H1 (cell line): ENCODE measurements around the gene IL2RA. TPM values are rescaled to one million over a fixed set of nuclear protein-coding genes. Genes with fewer than 3 reads are reported as not detected.

ENCODE experiments used
- CTCF ChIA-PET: fragments of 300-600 bp; sonication (Branson Sonifier 250); formaldehyde crosslinking; loops from one replicate; lab custom pipeline; 2021; ENCODE audit not compliant: partially characterized antibody; lab: Charles Lee
- POLR2A ChIA-PET: fragments of 300-600 bp; sonication (Branson Sonifier 250); formaldehyde crosslinking; loops from one replicate; lab custom pipeline; 2021; ENCODE audit warnings: inconsistent platforms; ENCODE audit not compliant: partially characterized antibody; lab: Charles Lee
- DNase-seq, 2 experiments: peaks; one replicate each; pipeline versions ENCODE4 v3.0.0 to v3.0.0-alpha.2; 2010 to 2022; ENCODE audit warnings: low spot score in 2 of 2, low read depth in 1 of 2, mixed read lengths in 1 of 2
- FAIRE-seq: peaks from 2 replicates; lab custom pipeline; 2011; peaks lifted over from hg19 to GRCh38; lab: Jason Lieb, UNC
- H2AFZ ChIP-seq: 2 replicates; pipeline ENCODE4 v1.8.1; 2012; ENCODE audit warnings: low read length, inconsistent platforms
- H2AK5ac ChIP-seq: 2 replicates; pipeline ENCODE4 v1.6.1; 2013; ENCODE audit warnings: low read depth, low read length
- H2BK120ac ChIP-seq: replicated peaks from 2 replicates; pipeline ENCODE3; 2013; ENCODE audit warnings: low read depth, low read length, inconsistent platforms
- H2BK12ac ChIP-seq: 2 replicates; pipeline ENCODE4 v1.6.1; 2013; ENCODE audit warnings: low read depth, low read length
- H2BK15ac ChIP-seq: 2 replicates; pipeline ENCODE4 v1.6.1; 2013; ENCODE audit warnings: low read length
- H2BK20ac ChIP-seq: 2 replicates; pipeline ENCODE4 v1.6.1; 2013; ENCODE audit warnings: low read length
- H2BK5ac ChIP-seq: 2 replicates; pipeline ENCODE4 v1.6.1; 2013; ENCODE audit warnings: low read depth, low read length
- H3K14ac ChIP-seq: 2 replicates; pipeline ENCODE4 v1.6.1; 2013; ENCODE audit warnings: inconsistent platforms; ENCODE audit not compliant: insufficient read length
- H3K18ac ChIP-seq: 2 replicates; pipeline ENCODE4 v1.6.1; 2013; ENCODE audit warnings: low read length; ENCODE audit errors: extremely low read depth
- H3K23ac ChIP-seq: 2 replicates; pipeline ENCODE4 v1.6.1; 2013; ENCODE audit warnings: inconsistent platforms; ENCODE audit not compliant: insufficient read length
- H3K23me2 ChIP-seq: 2 replicates; pipeline ENCODE4 v1.6.1; 2013; ENCODE audit warnings: low read depth, low read length
- H3K27ac ChIP-seq: 2 replicates; pipeline ENCODE4 v1.6.1; 2011; ENCODE audit warnings: low read depth, low read length, inconsistent platforms
- H3K27me3 ChIP-seq, 4 experiments: replicated peaks in 1 of 4; 1 replicate in 1 of 4; 2 replicates in 3 of 4; pipeline versions ENCODE4 v1.6.1 to v1.8.1; 2011 to 2013; ENCODE audit warnings: low read length in 3 of 4, mild to moderate bottlenecking in 3 of 4, inconsistent platforms in 2 of 4, mixed read lengths in 2 of 4, moderate library complexity in 1 of 4; ENCODE audit not compliant: control insufficient read depth in 3 of 4, insufficient read depth in 3 of 4; ENCODE audit errors: extremely low read depth in 1 of 4
- H3K36me3 ChIP-seq, 4 experiments: 2 replicates each; pipeline versions ENCODE4 v1.6.1 to v1.8.1; 2011 to 2013; ENCODE audit warnings: mild to moderate bottlenecking in 4 of 4, low read length in 3 of 4, moderate library complexity in 2 of 4, control low read depth in 1 of 4, inconsistent platforms in 1 of 4; ENCODE audit not compliant: insufficient read depth in 4 of 4, control insufficient read depth in 2 of 4
- H3K4ac ChIP-seq: replicated peaks from 2 replicates; pipeline ENCODE3; 2013; ENCODE audit warnings: low read length, low read depth, mixed read lengths, inconsistent platforms; ENCODE audit not compliant: insufficient read length
- H3K4me1 ChIP-seq, 4 experiments: replicated peaks in 1 of 4; 1 replicate in 1 of 4; 2 replicates in 3 of 4; pipeline versions ENCODE4 v1.6.1 to v1.8.1; 2011 to 2013; ENCODE audit warnings: low read length in 3 of 4, inconsistent platforms in 2 of 4, mixed read lengths in 1 of 4; ENCODE audit not compliant: insufficient read depth in 4 of 4, control insufficient read depth in 3 of 4
- H3K4me2 ChIP-seq, 2 experiments: 2 replicates each; pipeline versions ENCODE4 v1.6.1 to v1.8.1; 2011 to 2013; ENCODE audit warnings: low read depth in 2 of 2, low read length in 2 of 2, control low read depth in 1 of 2, inconsistent platforms in 1 of 2, mild to moderate bottlenecking in 1 of 2; ENCODE audit not compliant: insufficient read depth in 1 of 2
- H3K4me3 ChIP-seq, 4 experiments: fragments of 200-600, 300-600 bp in 1 of 4; sonication (generic), shearing (Covaris generic), sonication (Bioruptor Twin) in 1 of 4; 2 replicates each; pipeline versions ENCODE4 v1.5.1 to v1.8.1; 2011 to 2016; ENCODE audit warnings: low read length in 4 of 4, low read depth in 3 of 4, control low read depth in 2 of 4, inconsistent platforms in 2 of 4, mild to moderate bottlenecking in 2 of 4, mixed read lengths in 1 of 4, moderate library complexity in 1 of 4; ENCODE audit not compliant: insufficient read depth in 2 of 4; ENCODE audit errors: extremely low read depth in 1 of 4
- H3K56ac ChIP-seq: replicated peaks from 2 replicates; pipeline ENCODE3; 2013; ENCODE audit warnings: low read depth, mild to moderate bottlenecking, mixed read lengths, low read length, inconsistent platforms; ENCODE audit not compliant: insufficient read length
- H3K79me1 ChIP-seq: 2 replicates; pipeline ENCODE4 v1.6.1; 2013; ENCODE audit warnings: low read depth, low read length, control low read depth
- H3K79me2 ChIP-seq, 2 experiments: 2 replicates each; pipeline versions ENCODE4 v1.6.1 to v1.8.1; 2012 to 2013; ENCODE audit warnings: low read length in 2 of 2, mild to moderate bottlenecking in 2 of 2, inconsistent platforms in 1 of 2; ENCODE audit not compliant: insufficient read depth in 2 of 2, control insufficient read depth in 1 of 2
- H3K9ac ChIP-seq, 4 experiments: replicated peaks in 1 of 4; 1 replicate in 1 of 4; 2 replicates in 3 of 4; pipeline versions ENCODE4 v1.6.1 to v1.8.1; 2011 to 2013; ENCODE audit warnings: low read depth in 3 of 4, low read length in 3 of 4, control low read depth in 2 of 4, mild to moderate bottlenecking in 2 of 4, moderate library complexity in 2 of 4, inconsistent platforms in 1 of 4; ENCODE audit errors: extremely low read depth in 1 of 4
- H3K9me3 ChIP-seq, 2 experiments: 2 replicates each; pipeline versions ENCODE4 v1.6.1 to v1.8.1; 2012 to 2013; ENCODE audit warnings: mild to moderate bottlenecking in 2 of 2, moderate library complexity in 2 of 2, control low read depth in 1 of 2, inconsistent platforms in 1 of 2, low read depth in 1 of 2, low read length in 1 of 2, mixed read lengths in 1 of 2; ENCODE audit not compliant: insufficient read depth in 2 of 2
- H4K20me1 ChIP-seq, 2 experiments: replicated peaks in 1 of 2; 2 replicates each; pipeline versions ENCODE3 to v1.8.1; 2011 to 2013; ENCODE audit warnings: inconsistent platforms in 2 of 2, low read length in 2 of 2, mild to moderate bottlenecking in 1 of 2; ENCODE audit not compliant: insufficient read depth in 2 of 2, control insufficient read depth in 1 of 2
- H4K5ac ChIP-seq: 2 replicates; pipeline ENCODE4 v1.6.1; 2013; ENCODE audit warnings: low read length, low read depth, mixed read lengths, inconsistent platforms; ENCODE audit not compliant: insufficient read length
- H4K8ac ChIP-seq: 2 replicates; pipeline ENCODE4 v1.8.0; 2013; ENCODE audit warnings: mild to moderate bottlenecking, moderate library complexity, low read length, inconsistent platforms; ENCODE audit not compliant: insufficient read depth; ENCODE audit errors: extremely low read depth
- H4K91ac ChIP-seq: replicated peaks from 2 replicates; pipeline ENCODE3; 2013; ENCODE audit warnings: low read length, mixed read lengths, inconsistent platforms; ENCODE audit not compliant: insufficient read length
- EZH2 ChIP-seq: fragments of 200-600 bp; sonication (generic); IDR thresholded peaks from 2 replicates; pipeline ENCODE4 v1.7.1; 2012; ENCODE audit warnings: low read depth, mild to moderate bottlenecking, moderate library complexity, low read length, inconsistent platforms; ENCODE audit not compliant: severe bottlenecking
- HDAC2 ChIP-seq, 2 experiments: fragments of 300-600 bp in 1 of 2; sonication (generic) in 1 of 2; IDR thresholded peaks; 2 replicates each; pipeline ENCODE4 v1.6.1; 2011 to 2012; ENCODE audit warnings: low read depth in 2 of 2, low read length in 2 of 2, mild to moderate bottlenecking in 2 of 2, moderate library complexity in 2 of 2, borderline replicate concordance in 1 of 2, inconsistent platforms in 1 of 2
- KDM4A ChIP-seq: IDR thresholded peaks from one replicate; pipeline ENCODE4 v1.7.1; 2012; ENCODE audit warnings: low read depth, mild to moderate bottlenecking, moderate library complexity, low read length, inconsistent platforms; ENCODE audit not compliant: severe bottlenecking
- POLR2A ChIP-seq, 2 experiments: IDR thresholded peaks; 1 replicate in 1 of 2; 2 replicates in 1 of 2; pipeline ENCODE4 v1.6.1; 2011; ENCODE audit warnings: low read depth in 2 of 2, low read length in 2 of 2, mild to moderate bottlenecking in 2 of 2; ENCODE audit errors: control extremely low read depth in 1 of 2
- POU5F1 ChIP-seq: IDR thresholded peaks from 2 replicates; pipeline ENCODE4 v1.6.1; 2011; ENCODE audit warnings: low read depth, mild to moderate bottlenecking, low read length, moderate library complexity
- RAD21 ChIP-seq, 2 experiments: IDR thresholded peaks in 1 of 2; conservative IDR thresholded peaks in 1 of 2; 2 replicates each; pipeline ENCODE4 v1.6.1; 2011; ENCODE audit warnings: low read depth in 2 of 2, low read length in 2 of 2, improper control_type of control experiment in 1 of 2, inconsistent platforms in 1 of 2, mild to moderate bottlenecking in 1 of 2, moderate library complexity in 1 of 2
- SIX5 ChIP-seq: IDR thresholded peaks from 2 replicates; pipeline ENCODE4 v1.6.1; 2011; ENCODE audit warnings: mild to moderate bottlenecking, low read depth, low read length
- SP2 ChIP-seq: IDR thresholded peaks from 2 replicates; pipeline ENCODE4 v1.6.1; 2012; ENCODE audit warnings: mild to moderate bottlenecking, low read length, inconsistent platforms
- TAF7 ChIP-seq: optimal IDR thresholded peaks from 2 replicates; pipeline ENCODE3; 2011; ENCODE audit warnings: low read depth, mild to moderate bottlenecking, inconsistent platforms, low read length, moderate library complexity, borderline replicate concordance
- WGBS, 2 experiments: shearing (Covaris generic) in 1 of 2; methylation state at CpG; one replicate each; pipeline versions ENCODE4 v1.1.6 to v1.1.7; 2013 to 2015; ENCODE audit warnings: low lambda C conversion rate in 2 of 2, mixed read lengths in 2 of 2, inconsistent platforms in 1 of 2, low coverage in 1 of 2, missing lambda C conversion rate in 1 of 2; ENCODE audit not compliant: insufficient replicate concordance in 2 of 2, insufficient coverage in 1 of 2, insufficient read length in 1 of 2; ENCODE audit errors: extremely low coverage in 1 of 2, missing lambda C conversion rate in 1 of 2; 5-methylcytosine and 5-hydroxymethylcytosine counted together
- polyA plus RNA-seq, 7 experiments: library from polyadenylated mRNA; depleted of rRNA in 3 of 7; stranded (reverse) in 5 of 7; unstranded in 2 of 7; fragments of >200 nt in 5 of 7; fragments of 200-250 nt in 2 of 7; gene quantifications; 1 replicate in 5 of 7; 2 replicates in 1 of 7; 4 replicates in 1 of 7; pipeline versions ENCODE4 v1.2.1 to v1.2.3, GENCODE V29; 2011 to 2013; ENCODE audit warnings: missing spikeins in 2 of 7, mixed read lengths in 2 of 7
- total RNA-seq: library from RNA; stranded (reverse); fragmentation: NEBNext Ultra II Directional; extraction: Animal tissue kit (Norgen Biotek cat#: 25700); gene quantifications from 2 replicates; pipeline ENCODE4 v1.2.1, GENCODE V29; 2021
- TF ChIP-seq, protein P1 (sequence below): IDR thresholded peaks from 2 replicates; pipeline ENCODE4 v1.6.1; 2012; ENCODE audit warnings: low read length, inconsistent platforms
- TF ChIP-seq, protein P2 (sequence below): IDR thresholded peaks from 2 replicates; pipeline ENCODE4 v1.6.1; 2011; ENCODE audit warnings: low read depth, mild to moderate bottlenecking, low read length; ENCODE audit not compliant: insufficient read depth

Gene IL2RA
- total and polyA plus RNA-seq, 2 of the 8 experiments (the other 6 are each of a cell fraction or from before 2014, with no cell fraction given) = not detected

DNA sequence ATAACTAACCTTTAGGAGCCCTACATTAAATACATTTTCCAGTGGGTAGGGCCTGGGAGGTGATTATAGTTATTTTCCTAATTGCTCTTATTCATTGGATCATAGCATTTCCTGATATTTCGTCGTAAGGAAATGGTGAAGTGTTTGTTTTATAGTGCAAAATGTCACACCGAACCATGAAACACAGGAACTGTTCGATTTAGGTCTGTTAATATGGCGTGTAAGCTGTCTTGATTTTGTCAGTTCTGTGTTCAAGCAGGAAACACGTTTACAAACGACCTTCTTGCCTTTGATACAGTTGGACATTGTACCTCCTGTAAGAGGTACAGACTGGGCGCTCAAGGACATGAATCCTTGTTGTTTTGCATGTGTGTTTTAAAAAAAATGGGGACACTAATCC, 41.4 kb upstream of the IL2RA start:
- Histone ChIP-seq H2BK120ac (no peak overlapping the region), H2BK5ac (no peak overlapping the region), H2BK20ac (no peak overlapping the region), H2AK5ac (no peak overlapping the region), H3K79me1 (no peaks in the 10 kb centered on the region), H3K79me2 (peaks cover 0 to 38% of the 10 kb centered on the region in 2 experiments; a peak in 2 of 4 replicates), H3K4me1 (peaks cover 2 to 24% (median 16%) of the 10 kb centered on the region in 4 experiments; a peak in 4 of 7 replicates), H3K27ac (no peak overlapping the region), H3K4me3 (no peak overlapping the region), H2BK12ac (no peak overlapping the region), H3K14ac (no peak overlapping the region), H2AFZ (no peak overlapping the region), H3K4me2 (no peak overlapping the region), H3K36me3 (peaks cover 0 to 46% (median 9%) of the 10 kb centered on the region in 4 experiments; a peak in 5 of 8 replicates), H4K8ac (no peak overlapping the region), H2BK15ac (no peak overlapping the region), H3K18ac (no peak overlapping the region), H4K20me1 (peaks cover 1 to 2% of the 10 kb centered on the region in 2 experiments), H3K4ac (no peak overlapping the region), H3K23me2 (no peaks in the 10 kb centered on the region), H4K5ac (no peak overlapping the region), H3K27me3 (no peaks in the 10 kb centered on the region), H3K9ac (no peak overlapping the region), H3K23ac (no peak overlapping the region), H3K9me3 (no peaks in the 10 kb centered on the region), H3K56ac (no peak overlapping the region), H4K91ac (no peak overlapping the region)
- ChIA-PET POLR2A (no interaction called here), CTCF (interaction anchor here (1.0 kb wide), 1 partner anchor 48 kb away, joined by 3 read pairs; no protein-coding TSS in a partner anchor)
- DNase-seq (no peak), FAIRE-seq (no peak)
- 88% methylated on average over 8 of the region's 8 CpGs; no CpG with 5 or more reads in 1 of the 2 experiments for WGBS, 2 experiments
- TF ChIP-seq SP2 = no peak
- TF ChIP-seq POU5F1 = no peak
- no peak for TF ChIP-seq POLR2A (IDR thresholded peaks at IDR 0.05; ENCODE audit: control extremely low read depth in 1 of 2, low read depth in 2 of 2, low read length in 2 of 2)
- TF ChIP-seq RAD21 (IDR thresholded peaks at IDR 0.05 in 1 of 2, conservative IDR thresholded peaks at IDR 0.05 in 1 of 2; ENCODE audit: low read depth in 2 of 2, low read length in 2 of 2) = no peak
- TF ChIP-seq, protein P1, sequence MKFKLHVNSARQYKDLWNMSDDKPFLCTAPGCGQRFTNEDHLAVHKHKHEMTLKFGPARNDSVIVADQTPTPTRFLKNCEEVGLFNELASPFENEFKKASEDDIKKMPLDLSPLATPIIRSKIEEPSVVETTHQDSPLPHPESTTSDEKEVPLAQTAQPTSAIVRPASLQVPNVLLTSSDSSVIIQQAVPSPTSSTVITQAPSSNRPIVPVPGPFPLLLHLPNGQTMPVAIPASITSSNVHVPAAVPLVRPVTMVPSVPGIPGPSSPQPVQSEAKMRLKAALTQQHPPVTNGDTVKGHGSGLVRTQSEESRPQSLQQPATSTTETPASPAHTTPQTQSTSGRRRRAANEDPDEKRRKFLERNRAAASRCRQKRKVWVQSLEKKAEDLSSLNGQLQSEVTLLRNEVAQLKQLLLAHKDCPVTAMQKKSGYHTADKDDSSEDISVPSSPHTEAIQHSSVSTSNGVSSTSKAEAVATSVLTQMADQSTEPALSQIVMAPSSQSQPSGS = no peak
- TF ChIP-seq SIX5 = no peak
- no peak for TF ChIP-seq HDAC2 (IDR thresholded peaks at IDR 0.05; ENCODE audit: borderline replicate concordance in 1 of 2, low read depth in 2 of 2, low read length in 2 of 2)
- no peak for TF ChIP-seq KDM4A
- TF ChIP-seq TAF7 = no peak
- TF ChIP-seq, protein P2, sequence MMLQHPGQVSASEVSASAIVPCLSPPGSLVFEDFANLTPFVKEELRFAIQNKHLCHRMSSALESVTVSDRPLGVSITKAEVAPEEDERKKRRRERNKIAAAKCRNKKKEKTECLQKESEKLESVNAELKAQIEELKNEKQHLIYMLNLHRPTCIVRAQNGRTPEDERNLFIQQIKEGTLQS = no peak
- no peak for TF ChIP-seq EZH2
